AG08396 (cell line): ENCODE data around the gene GNL1.
A peak's percentile ranks its signal among the peaks of the same experiment; 100 is the strongest.

Experiments
- DNase-seq: peaks from one replicate; pipeline ENCODE4 v3.0.0; 2012; ENCODE audit warnings: low spot score, mixed read lengths

The GNL1 gene

GRCh38 chr6:30556066-30556905 lies at the start of gene GNL1:
TSS of gene GNL1 (minus strand) at chr6:30556489. CDS start at chr6:30556203, 286 bp downstream.
- DNase-seq = peak; percentile 88

GRCh38 chr6:30603961-30604360 lies 47.7 kb upstream of the GNL1 start:
- DNase-seq = no peak

- no peak for DNase-seq
These were observed 45.7 kb upstream of the GNL1 start for GRCh38 chr6:30601815-30602641.

- no peak for DNase-seq
These were observed 45.1 kb upstream of the GNL1 start for GRCh38 chr6:30601436-30601814.

- DNase-seq = no peak
These were observed 44.2 kb upstream of the GNL1 start for GRCh38 chr6:30600451-30600961.

- no peak for DNase-seq
These were observed 43.5 kb upstream of the GNL1 start for GRCh38 chr6:30599625-30600324.

GRCh38 chr6:30598912-30599624 lies 42.8 kb upstream of the GNL1 start:
- DNase-seq = no peak

- peak; percentile 79 for DNase-seq
These were observed 41.2 kb upstream of the GNL1 start for GRCh38 chr6:30597315-30598144.

GRCh38 chr6:30592287-30592686 lies 36.0 kb upstream of the GNL1 start:
- no peak for DNase-seq

GRCh38 chr6:30591008-30591407 lies 34.7 kb upstream of the GNL1 start:
- DNase-seq = peak; percentile 71

GRCh38 chr6:30590509-30590908 lies 34.2 kb upstream of the GNL1 start:
- DNase-seq = no peak

GRCh38 chr6:30589754-30590358 lies 33.6 kb upstream of the GNL1 start:
- no peak for DNase-seq

- no peak for DNase-seq
These were observed 27.6 kb upstream of the GNL1 start for GRCh38 chr6:30583921-30584320.

GRCh38 chr6:30578051-30578450 lies 21.8 kb upstream of the GNL1 start:
- DNase-seq = no peak

- DNase-seq = no peak
These were observed 16.8 kb upstream of the GNL1 start for GRCh38 chr6:30573113-30573512.

- no peak for DNase-seq
These were observed 15.9 kb upstream of the GNL1 start for GRCh38 chr6:30572148-30572547.

- no peak for DNase-seq
These were observed 15.4 kb upstream of the GNL1 start for GRCh38 chr6:30571762-30572082.

GRCh38 chr6:30571075-30571761 lies 14.9 kb upstream of the GNL1 start, which contains the start of gene ABCF1:
TSS of gene ABCF1 (plus strand) at chr6:30571442. CDS start at chr6:30571488, 46 bp downstream.
- peak; percentile 99 for DNase-seq

GRCh38 chr6:30570740-30571074 lies 14.4 kb upstream of the GNL1 start:
- DNase-seq = peak; percentile 36

GRCh38 chr6:30570263-30570662 lies 14.0 kb upstream of the GNL1 start:
- DNase-seq = no peak
